ENCODE data around the gene THY1. TPM values are rescaled to one million over a fixed set of nuclear protein-coding genes. Genes with fewer than 3 reads are reported as not detected.

The THY1 gene
- total RNA-seq, 1 experiment from 2014 or later, result 1.1 TPM

DNA sequence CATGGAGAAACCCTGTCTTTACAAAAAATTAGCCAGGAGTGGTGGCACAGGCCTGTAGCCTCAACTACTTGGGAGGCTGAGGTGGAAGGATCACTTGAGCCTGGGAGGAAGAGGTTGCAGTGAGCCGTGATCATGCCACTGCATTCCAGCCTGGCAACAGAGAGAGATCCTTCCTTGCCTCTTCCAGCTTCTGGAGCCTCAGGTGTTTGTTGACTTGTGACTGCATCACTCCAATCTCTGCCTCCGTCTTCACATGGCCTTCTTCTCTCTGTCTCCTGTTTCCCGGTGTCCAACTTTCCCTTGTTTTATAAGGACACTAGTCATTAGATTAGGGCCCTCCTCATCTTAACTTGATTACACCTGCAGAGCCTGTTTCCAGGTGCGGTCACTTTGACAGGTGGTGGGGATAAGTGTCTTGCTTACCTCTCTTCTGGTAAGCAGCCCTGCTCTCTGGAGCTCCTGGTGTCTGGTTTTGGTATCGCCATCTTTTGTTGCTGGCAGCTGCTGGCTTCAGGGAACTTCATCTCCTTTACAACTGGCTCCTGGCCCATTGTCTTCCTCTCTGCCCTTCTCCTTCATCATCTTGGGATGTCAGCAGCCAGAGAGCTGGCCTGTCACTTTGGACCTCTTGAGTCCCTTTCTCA lies 33.2 kb downstream of the THY1 start:
- no peak for TF ChIP-seq EZH2 (IDR thresholded peaks at IDR 0.05)
- peak in 2 of 3 experiments; percentile 53 to 59; a peak in 4 of 6 replicates for TF ChIP-seq CTCF (IDR thresholded peaks at IDR 0.05 in 2 of 3, conservative IDR thresholded peaks at IDR 0.05 in 1 of 3; ENCODE audit: borderline replicate concordance in 1 of 3, insufficient read depth in 1 of 3, low read depth in 2 of 3, low read length in 2 of 3)
- TF ChIP-seq SP1 (IDR thresholded peaks at IDR 0.05; ENCODE audit: low read depth), result no peak
- H3K79me2 ChIP-seq (ENCODE audit: insufficient read depth, low read length), result no peaks in the 10 kb centered on the region
- no peaks in the 10 kb centered on the region for H3K4me1 ChIP-seq (ENCODE audit: control insufficient read depth in 1 of 2, insufficient read depth in 2 of 2, low read length in 2 of 2)
- no peak overlapping the region for H3K27ac ChIP-seq (ENCODE audit: low read depth, low read length)
- H3K9me3 ChIP-seq (ENCODE audit: control insufficient read depth in 1 of 2, insufficient read depth in 1 of 2, low read depth in 1 of 2, low read length in 2 of 2), result no peaks in the 10 kb centered on the region
- ChIA-PET CTCF (interaction anchor here (1.0 to 1.5 kb wide), 4 partner anchors 9 to 51 kb away, joined by 3 to 6 read pairs (median 3); partner anchors contain the start of gene USP2), RAD21 (ENCODE audit: low non-redundant PET in 1 of 2, low total read pairs in 2 of 2, uncharacterized antibody in 2 of 2, unreplicated experiment in 2 of 2) (no interaction called here), POLR2A (no interaction called here)
- ATAC-seq (peak; percentile 88), DNase-seq (ENCODE audit: low read depth, low spot score) (no peak)
- H3K4me3 ChIP-seq (replicated peaks in 1 of 2; ENCODE audit: low read depth in 1 of 2, low read length in 2 of 2), result no peak overlapping the region
- no peak overlapping the region for H3K9ac ChIP-seq (ENCODE audit: low read length)
- no peak overlapping the region for H2AFZ ChIP-seq (ENCODE audit: low read depth, low read length, poor library complexity, severe bottlenecking)
- no TSS peak for BruUV-seq (replicated peaks)
- H3K9me2 ChIP-seq (ENCODE audit: insufficient read depth), result no peaks in the 10 kb centered on the region
- no peaks in the 10 kb centered on the region for H4K20me1 ChIP-seq (ENCODE audit: insufficient read depth)
- intact Hi-C loops (cut with micrococcal nuclease), result no loop called here
- H3K27me3 ChIP-seq (ENCODE audit: insufficient read depth, low read length), result no peaks in the 10 kb centered on the region
- H3K36me3 ChIP-seq (ENCODE audit: control insufficient read depth in 1 of 2, insufficient read depth in 2 of 2, low read length in 2 of 2), result no peaks in the 10 kb centered on the region
- H3K4me2 ChIP-seq (ENCODE audit: low read length), result no peak overlapping the region

- Histone ChIP-seq H3K79me2 (ENCODE audit: insufficient read depth, low read length) (no peaks in the 10 kb centered on the region), H3K4me3 (replicated peaks in 1 of 2; ENCODE audit: low read depth in 1 of 2, low read length in 2 of 2) (no peak overlapping the region), H3K4me1 (ENCODE audit: control insufficient read depth in 1 of 2, insufficient read depth in 2 of 2, low read length in 2 of 2) (no peaks in the 10 kb centered on the region), H2AFZ (ENCODE audit: low read depth, low read length, poor library complexity, severe bottlenecking) (no peak overlapping the region), H3K4me2 (ENCODE audit: low read length) (no peak overlapping the region), H3K27me3 (ENCODE audit: insufficient read depth, low read length) (no peaks in the 10 kb centered on the region), H3K9me3 (ENCODE audit: control insufficient read depth in 1 of 2, insufficient read depth in 1 of 2, low read depth in 1 of 2, low read length in 2 of 2) (no peaks in the 10 kb centered on the region), H3K9ac (ENCODE audit: low read length) (no peak overlapping the region), H3K9me2 (ENCODE audit: insufficient read depth) (no peaks in the 10 kb centered on the region), H4K20me1 (ENCODE audit: insufficient read depth) (no peaks in the 10 kb centered on the region), H3K36me3 (ENCODE audit: control insufficient read depth in 1 of 2, insufficient read depth in 2 of 2, low read length in 2 of 2) (no peaks in the 10 kb centered on the region), H3K27ac (ENCODE audit: low read depth, low read length) (no peak overlapping the region)
- CTCF ChIA-PET, result no interaction called here
- no TSS peak for BruUV-seq (replicated peaks)
- no peak for TF ChIP-seq CEBPB (IDR thresholded peaks at IDR 0.05; ENCODE audit: low read depth)
- no peak for TF ChIP-seq SP1 (IDR thresholded peaks at IDR 0.05; ENCODE audit: low read depth)
- no peak for TF ChIP-seq MAX (IDR thresholded peaks at IDR 0.05)
- TF ChIP-seq RAD21 (IDR thresholded peaks at IDR 0.05; ENCODE audit: low read depth), result no peak
- TF ChIP-seq POLR2AphosphoS5 (IDR thresholded peaks at IDR 0.05; ENCODE audit: low read depth, low read length), result no peak
- TF ChIP-seq CTCF (IDR thresholded peaks at IDR 0.05 in 2 of 3, conservative IDR thresholded peaks at IDR 0.05 in 1 of 3; ENCODE audit: borderline replicate concordance in 1 of 3, insufficient read depth in 1 of 3, low read depth in 2 of 3, low read length in 2 of 3), result no peak
- no peak for TF ChIP-seq SIN3A (IDR thresholded peaks at IDR 0.05; ENCODE audit: low read depth)
- TF ChIP-seq ELF1 (IDR thresholded peaks at IDR 0.05; ENCODE audit: borderline replicate concordance, low read depth), result no peak
- TF ChIP-seq SRF (IDR thresholded peaks at IDR 0.05; ENCODE audit: low read depth), result no peak
- ATAC-seq (no peak), DNase-seq (ENCODE audit: low read depth, low spot score) (no peak)
- intact Hi-C loops (cut with micrococcal nuclease), result no loop called here
- POLR2A ChIA-PET, result no interaction called here
- RAD21 ChIA-PET (ENCODE audit: low non-redundant PET in 1 of 2, low total read pairs in 2 of 2, uncharacterized antibody in 2 of 2, unreplicated experiment in 2 of 2), result no interaction called here
Observed at GRCh38 chr11:119388103-119388502, 34.9 kb downstream of the THY1 start.
